Left lung (tissue), 10 donors: ENCODE measurements around the gene DCAF11. TPM values are rescaled to one million over a fixed set of nuclear protein-coding genes. Genes with fewer than 3 reads are reported as not detected.

ENCODE experiments used
- ATAC-seq: fragments of 200-7000 bp; cut with Tn5 transposase; one replicate; pipeline ENCODE4 v1.9.1; 2020; ENCODE audit warnings: moderate library complexity
- DNase-seq, 4 donors: peaks; one replicate each; pipeline ENCODE4 v3.0.0-alpha.2; 2013 to 2020
- H3K27ac ChIP-seq, 2 donors: fragments of 200-600 bp; sonication (generic) in 1 of 2; one replicate each; pipeline versions ENCODE4 v1.5.0 to v1.8.0; 2020 to 2021
- H3K27me3 ChIP-seq, 2 donors: fragments of 200-600 bp; sonication (generic) in 1 of 2; one replicate each; pipeline versions ENCODE4 v1.5.0 to v1.8.0; 2020 to 2021
- H3K36me3 ChIP-seq, 2 donors: fragments of 200-600 bp; sonication (generic) in 1 of 2; one replicate each; pipeline versions ENCODE4 v1.5.0 to v1.8.0; 2020 to 2021
- H3K4me1 ChIP-seq, 2 donors: fragments of 200-600 bp; one replicate each; pipeline ENCODE4 v1.8.0; 2021
- H3K4me3 ChIP-seq, 2 donors: fragments of 200-600 bp; sonication (generic) in 1 of 2; one replicate each; pipeline versions ENCODE4 v1.5.0 to v1.8.0; 2020 to 2021; ENCODE audit warnings: mild to moderate bottlenecking in 1 of 2
- H3K9me3 ChIP-seq, 2 donors: fragments of 200-600 bp; sonication (generic) in 1 of 2; one replicate each; pipeline versions ENCODE4 v1.5.0 to v1.8.0; 2020 to 2021
- intact Hi-C, 2 donors: fragments of 100-400 bp; cut with DNase I; formaldehyde crosslinking; loops; one replicate each; pipeline versions ENCODE4 v1.11.2 to v1.14.2; 2022
- polyA plus RNA-seq, 6 donors: library from polyadenylated mRNA; unstranded; fragments of 120-200 nt; gene quantifications; one replicate each; pipeline ENCODE4 v1.2.1, GENCODE V29; 2013; ENCODE audit not compliant: insufficient read length in 6 of 6
- total RNA-seq, 2 donors: library from RNA; stranded (reverse); fragmentation: NEBNext Ultra II Directional; extraction: Animal tissue kit (Norgen Biotek cat#: 25700); gene quantifications; one replicate each; pipeline ENCODE4 v1.2.1, GENCODE V29; 2021
- TF ChIP-seq, protein P1 (sequence below), 2 donors: fragments of 200-600 bp; sonication (generic) in 1 of 2; IDR thresholded peaks; one replicate each; pipeline versions ENCODE4 v1.5.0 to v1.8.0; 2021; ENCODE audit warnings: antibody characterized with exemption in 2 of 2
- donor health status: DM: no; HTN: yes; CAD: no.
- donor health status: DM: no; HTN: no; CAD: no.

The DCAF11 gene
- total and polyA plus RNA-seq, 8 donors, result 56.4 to 76.3 (median 65.1) TPM

DNA sequence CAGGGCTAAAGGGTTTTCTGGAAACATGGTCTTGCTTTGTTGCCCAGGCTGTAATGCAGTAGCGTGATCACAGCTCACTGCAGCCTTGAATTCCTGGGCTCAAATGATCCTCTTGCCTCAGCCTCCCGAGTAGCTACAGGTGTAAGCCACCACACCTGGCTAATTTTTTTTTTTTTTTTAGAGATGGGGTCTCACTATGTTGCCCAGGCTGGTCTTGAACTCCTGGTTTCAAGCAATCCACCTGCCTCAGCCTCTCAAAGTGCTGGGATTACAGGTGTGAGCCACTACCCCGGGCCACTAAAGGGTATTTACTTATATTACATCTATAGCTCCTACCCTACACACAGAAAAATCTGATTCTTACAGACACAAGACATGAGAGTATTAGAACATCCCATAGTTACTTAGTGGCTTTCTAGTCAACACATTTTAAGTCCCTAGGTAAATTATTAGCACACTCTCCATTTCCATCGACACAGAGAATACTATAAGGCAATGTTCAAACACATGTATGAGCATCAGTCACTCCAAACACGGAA lies 6.2 kb upstream of the DCAF11 start:
- TF ChIP-seq, protein P1, sequence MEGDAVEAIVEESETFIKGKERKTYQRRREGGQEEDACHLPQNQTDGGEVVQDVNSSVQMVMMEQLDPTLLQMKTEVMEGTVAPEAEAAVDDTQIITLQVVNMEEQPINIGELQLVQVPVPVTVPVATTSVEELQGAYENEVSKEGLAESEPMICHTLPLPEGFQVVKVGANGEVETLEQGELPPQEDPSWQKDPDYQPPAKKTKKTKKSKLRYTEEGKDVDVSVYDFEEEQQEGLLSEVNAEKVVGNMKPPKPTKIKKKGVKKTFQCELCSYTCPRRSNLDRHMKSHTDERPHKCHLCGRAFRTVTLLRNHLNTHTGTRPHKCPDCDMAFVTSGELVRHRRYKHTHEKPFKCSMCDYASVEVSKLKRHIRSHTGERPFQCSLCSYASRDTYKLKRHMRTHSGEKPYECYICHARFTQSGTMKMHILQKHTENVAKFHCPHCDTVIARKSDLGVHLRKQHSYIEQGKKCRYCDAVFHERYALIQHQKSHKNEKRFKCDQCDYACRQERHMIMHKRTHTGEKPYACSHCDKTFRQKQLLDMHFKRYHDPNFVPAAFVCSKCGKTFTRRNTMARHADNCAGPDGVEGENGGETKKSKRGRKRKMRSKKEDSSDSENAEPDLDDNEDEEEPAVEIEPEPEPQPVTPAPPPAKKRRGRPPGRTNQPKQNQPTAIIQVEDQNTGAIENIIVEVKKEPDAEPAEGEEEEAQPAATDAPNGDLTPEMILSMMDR (IDR thresholded peaks at IDR 0.05), result no peak
- Histone ChIP-seq H3K4me3 (no peak overlapping the region), H3K27me3 (no peaks in the 10 kb centered on the region), H3K36me3 (peaks cover 0 to 8% of the 10 kb centered on the region in 2 donors), H3K9me3 (no peaks in the 10 kb centered on the region), H3K27ac (peak overlapping the region; percentile 55 to 56), H3K4me1 (peaks cover 0 to 19% of the 10 kb centered on the region in 2 donors)
- intact Hi-C loops, result no loop called here
- DNase-seq, result no peak
- no peak for ATAC-seq

DNA sequence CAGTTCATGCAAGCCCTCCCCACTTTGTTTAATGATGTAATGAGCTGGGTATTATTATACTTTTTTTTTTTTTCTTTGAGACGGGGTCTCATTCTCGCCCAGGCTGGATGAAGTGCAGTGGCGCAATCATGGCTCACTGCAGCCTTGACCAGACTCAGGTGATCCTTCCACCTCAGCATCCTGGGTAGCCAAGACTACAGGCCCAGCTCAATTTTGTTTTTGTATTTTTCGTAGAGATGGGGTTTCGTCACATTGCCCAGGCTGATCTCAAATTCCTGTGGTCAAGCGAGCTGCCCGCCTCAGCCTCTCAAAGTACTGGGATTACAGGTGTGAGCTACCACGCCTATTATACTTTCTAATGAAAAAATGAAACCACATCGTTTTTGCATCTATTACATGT lies 4.5 kb upstream of the DCAF11 start:
- peak in 1 of 4 donors; percentile 19 for DNase-seq
- TF ChIP-seq, protein P1 (IDR thresholded peaks at IDR 0.05), result no peak
- intact Hi-C loops, result no loop called here

DNA sequence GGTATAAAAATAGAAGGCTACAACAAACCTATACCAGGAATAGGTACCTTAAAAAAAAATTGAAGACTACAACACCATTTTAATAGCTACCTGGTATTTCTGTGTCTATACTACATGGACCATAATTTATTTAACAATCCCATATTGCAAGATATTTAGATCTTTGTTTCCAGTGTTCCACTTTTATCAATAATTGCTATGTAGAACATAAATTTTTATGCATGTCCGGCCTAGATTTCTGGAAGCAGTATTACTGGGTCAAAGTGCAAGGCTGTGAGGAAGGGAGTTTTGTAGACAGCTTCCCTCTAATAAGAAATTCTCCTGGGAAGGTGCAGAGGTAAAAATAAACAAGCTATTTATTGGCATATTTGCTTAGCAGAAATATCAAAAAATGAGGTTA lies 4.1 kb upstream of the DCAF11 start:
- Histone ChIP-seq H3K36me3 (no peaks in the 10 kb centered on the region), H3K4me3 (no peak overlapping the region), H3K9me3 (no peaks in the 10 kb centered on the region), H3K27me3 (no peaks in the 10 kb centered on the region), H3K4me1 (peaks cover 2 to 24% of the 10 kb centered on the region in 2 donors), H3K27ac (no peak overlapping the region)
- intact Hi-C loops, result no loop called here
- ATAC-seq, result no peak
- TF ChIP-seq, protein P1 (IDR thresholded peaks at IDR 0.05), result no peak
- no peak for DNase-seq

More for the DNA sequence above, 4.5 kb upstream of the DCAF11 start:
- H3K27ac ChIP-seq, result peak overlapping the region in 1 of 2 donors; percentile 19
- no peak overlapping the region for H3K4me3 ChIP-seq
- no peak for ATAC-seq
- no peaks in the 10 kb centered on the region for H3K9me3 ChIP-seq
- no peaks in the 10 kb centered on the region for H3K27me3 ChIP-seq
- H3K36me3 ChIP-seq, result no peaks in the 10 kb centered on the region
- H3K4me1 ChIP-seq, result peaks cover 0 to 22% of the 10 kb centered on the region in 2 donors

DNA sequence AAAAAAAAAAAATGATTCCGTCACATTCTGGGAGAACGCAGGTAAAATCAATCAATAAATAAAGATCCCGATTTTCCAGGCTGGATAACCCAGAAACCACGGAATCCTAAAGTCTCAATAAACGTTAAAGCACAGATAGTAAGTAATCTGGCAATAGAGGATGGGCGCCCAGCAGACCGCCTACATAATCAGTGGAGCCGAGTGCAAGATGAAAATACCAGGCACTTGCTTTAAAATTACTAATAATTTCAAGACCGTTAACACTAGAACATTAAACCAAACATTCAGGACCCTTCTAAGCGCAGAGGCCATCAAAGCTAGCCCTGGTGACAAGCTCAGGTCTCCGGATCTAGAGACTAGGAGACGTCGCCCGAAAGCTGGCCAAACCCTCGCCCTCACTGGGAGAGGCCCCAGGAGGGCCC lies 1.2 kb upstream of the DCAF11 start:
- peaks cover 6 to 40% of the 10 kb centered on the region in 2 donors for H3K4me1 ChIP-seq
- intact Hi-C loops, result no loop called here

DNA sequence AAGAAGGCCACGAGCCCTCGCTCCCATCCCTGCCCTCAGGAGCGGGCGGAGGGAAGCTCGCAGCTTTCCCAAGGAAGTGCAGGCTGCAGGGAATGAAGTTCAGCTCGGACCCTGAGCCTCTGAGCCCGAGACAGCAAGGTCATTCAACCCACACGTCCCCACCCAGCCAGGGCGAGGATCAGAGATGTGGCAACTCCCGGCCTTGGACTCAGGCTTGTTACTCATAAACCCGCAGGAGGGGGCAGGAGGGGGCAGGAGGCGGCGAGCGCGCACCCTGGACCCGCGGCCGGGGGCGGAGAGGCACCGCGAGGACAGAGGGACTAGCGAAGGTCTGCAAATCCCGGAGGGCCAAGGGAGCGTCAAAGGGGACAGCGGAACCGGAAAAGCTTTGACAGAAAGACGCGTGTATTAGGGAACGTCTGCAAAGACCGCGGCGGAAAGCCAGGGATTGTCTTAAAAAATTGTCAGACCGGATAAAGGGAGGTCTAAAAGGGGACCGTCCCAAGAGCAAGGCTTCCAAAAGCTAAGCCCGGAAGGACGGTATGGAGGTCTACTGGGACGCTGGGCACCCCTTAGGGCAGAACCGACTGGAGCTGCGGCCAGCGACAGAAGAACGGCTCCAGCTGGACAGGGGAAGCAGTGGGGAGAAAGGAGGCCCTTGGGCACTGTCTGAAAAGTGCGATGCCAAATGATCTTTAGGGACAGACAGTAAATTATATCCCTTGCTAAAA lies 611 bp upstream of the DCAF11 start:
- TF ChIP-seq, protein P1 (IDR thresholded peaks at IDR 0.05), result no peak
- peaks cover 0 to 21% of the 10 kb centered on the region in 2 donors for H3K36me3 ChIP-seq
- peak overlapping the region; percentile 60 to 88 for H3K4me3 ChIP-seq
- peak overlapping the region; percentile 99 to 100 for H3K27ac ChIP-seq
- peaks cover 6 to 35% of the 10 kb centered on the region in 2 donors for H3K4me1 ChIP-seq
- ATAC-seq (peak; percentile 42), DNase-seq (peak in 3 of 4 donors; percentile 89 to 94 (median 90))
- intact Hi-C loops, result no loop called here
- H3K9me3 ChIP-seq, result no peaks in the 10 kb centered on the region
- no peaks in the 10 kb centered on the region for H3K27me3 ChIP-seq

More for the DNA sequence above, 1.2 kb upstream of the DCAF11 start:
- Histone ChIP-seq H3K9me3 (no peaks in the 10 kb centered on the region), H3K27ac (peak overlapping the region; percentile 99 to 100), H3K27me3 (no peaks in the 10 kb centered on the region), H3K36me3 (peaks cover 0 to 16% of the 10 kb centered on the region in 2 donors), H3K4me3 (peak overlapping the region; percentile 60 to 88)
- TF ChIP-seq, protein P1 (IDR thresholded peaks at IDR 0.05), result no peak
- ATAC-seq (peak; percentile 0), DNase-seq (no peak)
